NOMO-1 (cell line): ENCODE measurements around the gene ADD2.

ENCODE experiments used
- DNase-seq, 2 experiments: peaks; one replicate each; lab custom pipeline; 2025; ENCODE audit not compliant: unreplicated experiment in 2 of 2; lab: John Stamatoyannopoulos, UW

Gene ADD2

GRCh38 chr2:70785137-70785911 is 17.3 kb upstream of the ADD2 start:
- DNase-seq, result peak; percentile 71

GRCh38 chr2:70784320-70784719 is 16.3 kb upstream of the ADD2 start:
- no peak for DNase-seq

GRCh38 chr2:70779911-70780545 is 12.0 kb upstream of the ADD2 start:
- DNase-seq, result no peak

GRCh38 chr2:70779491-70779890 is 11.5 kb upstream of the ADD2 start:
- DNase-seq, result no peak

GRCh38 chr2:70778676-70779075 is 10.7 kb upstream of the ADD2 start:
- no peak for DNase-seq

GRCh38 chr2:70777450-70777849 is 9.4 kb upstream of the ADD2 start:
- no peak for DNase-seq

- DNase-seq, result no peak
Observed at GRCh38 chr2:70776266-70776665, 8.3 kb upstream of the ADD2 start.

GRCh38 chr2:70775141-70775540 is 7.1 kb upstream of the ADD2 start:
- DNase-seq, result peak; percentile 39 to 44

GRCh38 chr2:70772486-70773155 is 4.6 kb upstream of the ADD2 start:
- no peak for DNase-seq

GRCh38 chr2:70771446-70771845 is 3.4 kb upstream of the ADD2 start:
- no peak for DNase-seq

- no peak for DNase-seq
Observed at GRCh38 chr2:70769450-70769849, 1.4 kb upstream of the ADD2 start.

GRCh38 chr2:70768590-70769085 is 638 bp upstream of the ADD2 start:
- DNase-seq, result no peak

- DNase-seq, result peak in 1 of 2 experiments; percentile 37
Observed at GRCh38 chr2:70767079-70767698, 811 bp downstream of the ADD2 start.

- no peak for DNase-seq
Observed at GRCh38 chr2:70766357-70767078, 1.5 kb downstream of the ADD2 start.

GRCh38 chr2:70765507-70765906 is 2.5 kb downstream of the ADD2 start:
- no peak for DNase-seq

GRCh38 chr2:70759446-70759845 is 8.6 kb downstream of the ADD2 start:
- no peak for DNase-seq

GRCh38 chr2:70757966-70758365 is 10.0 kb downstream of the ADD2 start:
- no peak for DNase-seq

GRCh38 chr2:70757360-70757759 is 10.6 kb downstream of the ADD2 start:
- no peak for DNase-seq

- no peak for DNase-seq
Observed at GRCh38 chr2:70756128-70756527, 11.9 kb downstream of the ADD2 start.

- DNase-seq, result no peak
Observed at GRCh38 chr2:70753902-70754301, 14.1 kb downstream of the ADD2 start.

- DNase-seq, result no peak
Observed at GRCh38 chr2:70753031-70753430, 15.0 kb downstream of the ADD2 start.
